Suppressor macrophage treated with lipopolysaccharide for 4 hours (primary cell): Measurements from ENCODE around the gene SNRNP48.

Experiments
- DNase-seq: peaks from one replicate; pipeline ENCODE4 v3.0.0-alpha.2; 2020

Gene SNRNP48

GRCh38 chr6:7604003-7604402 lies 14.0 kb downstream of the SNRNP48 start:
- no peak for DNase-seq

- no peak for DNase-seq
Observed at GRCh38 chr6:7604506-7604905, 14.5 kb downstream of the SNRNP48 start.

GRCh38 chr6:7615611-7616383 lies 25.8 kb downstream of the SNRNP48 start:
- peak; percentile 67 for DNase-seq

GRCh38 chr6:7617801-7618764 lies 28.1 kb downstream of the SNRNP48 start:
- DNase-seq: peak; percentile 96

GRCh38 chr6:7621761-7622160 lies 31.8 kb downstream of the SNRNP48 start:
- DNase-seq: no peak

- DNase-seq: peak; percentile 32
Observed at GRCh38 chr6:7624796-7625710, 35.1 kb downstream of the SNRNP48 start.

- DNase-seq: no peak
Observed at GRCh38 chr6:7628479-7628878, 38.5 kb downstream of the SNRNP48 start.

- no peak for DNase-seq
Observed at GRCh38 chr6:7628909-7629308, 38.9 kb downstream of the SNRNP48 start.

GRCh38 chr6:7629321-7629720 lies 39.3 kb downstream of the SNRNP48 start:
- no peak for DNase-seq

GRCh38 chr6:7630792-7631191 lies 40.8 kb downstream of the SNRNP48 start:
- no peak for DNase-seq

- no peak for DNase-seq
Observed at GRCh38 chr6:7631466-7631865, 41.5 kb downstream of the SNRNP48 start.

- DNase-seq: no peak
Observed at GRCh38 chr6:7632501-7633290, 42.7 kb downstream of the SNRNP48 start.

GRCh38 chr6:7633361-7633760 lies 43.4 kb downstream of the SNRNP48 start:
- DNase-seq: no peak

- DNase-seq: no peak
Observed at GRCh38 chr6:7636151-7636550, 46.2 kb downstream of the SNRNP48 start.

GRCh38 chr6:7637533-7637932 lies 47.5 kb downstream of the SNRNP48 start:
- DNase-seq: no peak

- no peak for DNase-seq
Observed at GRCh38 chr6:7639427-7639826, 49.4 kb downstream of the SNRNP48 start.

GRCh38 chr6:7640016-7640415 lies 50.0 kb downstream of the SNRNP48 start:
- DNase-seq: no peak

GRCh38 chr6:7640607-7641577 lies 50.9 kb downstream of the SNRNP48 start:
- no peak for DNase-seq

GRCh38 chr6:7642791-7643190 lies 52.8 kb downstream of the SNRNP48 start:
- DNase-seq: no peak

GRCh38 chr6:7644417-7644816 lies 54.4 kb downstream of the SNRNP48 start:
- no peak for DNase-seq

GRCh38 chr6:7646394-7646793 lies 56.4 kb downstream of the SNRNP48 start:
- no peak for DNase-seq
